Activated CD8-positive, alpha-beta memory T cell treated with anti-CD3 and anti-CD28 coated beads for 4 hours (primary cell): ENCODE measurements around the gene CANT1.
"Not testable (repeated sequence)": the region's sequence is repeated elsewhere in the genome, so short reads cannot be mapped to it uniquely, and the experiment has no call there.

ENCODE experiments used
- DNase-seq, 2 donors: peaks; one replicate each; pipeline ENCODE4 v3.0.0-alpha.2; 2020; ENCODE audit warnings: low read depth in 2 of 2

CANT1 gene

DNA sequence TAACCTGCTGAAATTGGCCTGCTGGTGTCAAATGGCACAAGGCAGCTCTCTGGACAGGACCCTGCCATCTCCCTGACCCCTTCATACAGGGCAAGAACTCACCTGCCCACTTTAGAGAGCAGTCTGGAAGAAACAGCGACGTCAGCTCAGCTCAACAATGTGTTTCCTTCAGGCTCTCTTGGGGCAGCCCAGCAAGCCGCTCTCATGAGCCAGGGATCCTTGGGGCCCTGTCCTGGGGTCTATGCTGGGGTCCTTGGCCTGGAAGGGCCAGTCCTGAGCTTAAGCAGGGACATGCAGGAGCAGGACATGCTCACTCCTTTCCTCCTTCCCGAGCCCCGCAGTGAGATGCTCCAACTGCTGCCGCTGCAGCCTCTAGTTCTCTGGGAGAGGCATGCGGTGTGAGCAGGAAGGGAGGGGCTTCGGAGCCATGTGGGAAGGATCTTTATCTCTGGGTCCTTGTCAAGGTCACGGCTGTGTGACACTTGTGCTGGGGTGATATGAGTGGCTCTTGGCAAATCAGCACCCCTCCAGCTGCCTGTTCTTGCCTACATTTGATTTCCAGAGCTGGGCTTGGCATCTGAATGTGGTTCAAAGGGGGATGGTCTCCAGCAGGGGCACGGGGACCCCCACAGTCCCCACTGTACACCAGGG, 17.8 kb upstream of the CANT1 start:
- DNase-seq, result no peak

GRCh38 chr17:79026376-79027273, 17.1 kb upstream of the CANT1 start:
- DNase-seq, result no peak

DNA sequence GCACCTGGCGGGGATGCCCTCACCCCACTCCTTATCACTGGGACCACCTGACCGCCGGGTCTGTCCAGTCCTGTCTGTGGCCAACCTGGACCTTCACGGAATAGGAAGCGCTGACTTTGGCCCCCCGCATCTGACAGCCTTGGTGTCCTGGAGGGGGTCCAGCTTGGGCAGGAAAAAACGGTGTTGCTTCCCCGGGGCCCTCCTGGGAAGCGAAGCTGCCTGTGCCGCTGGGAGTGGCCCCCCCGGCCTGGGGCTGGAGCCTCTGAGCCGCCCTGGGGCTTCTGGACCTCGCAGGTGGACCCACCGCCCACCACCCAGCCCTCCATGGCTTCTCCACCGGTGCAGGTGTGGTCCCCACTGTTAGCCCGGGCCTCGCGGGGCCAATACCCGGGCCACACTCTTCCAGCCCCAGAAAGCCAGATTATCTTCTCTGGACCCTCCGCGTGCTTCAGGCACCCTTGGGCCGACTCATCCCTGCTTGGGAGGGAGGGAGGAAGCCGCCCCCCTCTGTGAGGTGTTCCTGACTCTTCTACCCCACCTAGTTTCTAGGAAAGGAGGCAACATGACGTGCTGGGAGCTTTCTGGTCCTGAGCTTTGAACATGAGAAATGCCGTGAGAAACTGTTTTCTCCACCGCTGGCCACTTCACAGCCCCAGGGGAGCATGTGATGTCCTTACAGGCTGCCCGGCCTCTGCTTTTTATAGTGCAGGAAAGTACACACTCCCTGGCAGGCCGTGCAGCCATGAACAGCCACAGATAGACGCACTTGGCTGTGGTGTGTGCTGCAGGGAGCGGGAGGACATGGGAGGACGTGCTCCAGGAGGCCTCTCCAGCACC, 15.6 kb upstream of the CANT1 start:
- DNase-seq, result no peak

DNA sequence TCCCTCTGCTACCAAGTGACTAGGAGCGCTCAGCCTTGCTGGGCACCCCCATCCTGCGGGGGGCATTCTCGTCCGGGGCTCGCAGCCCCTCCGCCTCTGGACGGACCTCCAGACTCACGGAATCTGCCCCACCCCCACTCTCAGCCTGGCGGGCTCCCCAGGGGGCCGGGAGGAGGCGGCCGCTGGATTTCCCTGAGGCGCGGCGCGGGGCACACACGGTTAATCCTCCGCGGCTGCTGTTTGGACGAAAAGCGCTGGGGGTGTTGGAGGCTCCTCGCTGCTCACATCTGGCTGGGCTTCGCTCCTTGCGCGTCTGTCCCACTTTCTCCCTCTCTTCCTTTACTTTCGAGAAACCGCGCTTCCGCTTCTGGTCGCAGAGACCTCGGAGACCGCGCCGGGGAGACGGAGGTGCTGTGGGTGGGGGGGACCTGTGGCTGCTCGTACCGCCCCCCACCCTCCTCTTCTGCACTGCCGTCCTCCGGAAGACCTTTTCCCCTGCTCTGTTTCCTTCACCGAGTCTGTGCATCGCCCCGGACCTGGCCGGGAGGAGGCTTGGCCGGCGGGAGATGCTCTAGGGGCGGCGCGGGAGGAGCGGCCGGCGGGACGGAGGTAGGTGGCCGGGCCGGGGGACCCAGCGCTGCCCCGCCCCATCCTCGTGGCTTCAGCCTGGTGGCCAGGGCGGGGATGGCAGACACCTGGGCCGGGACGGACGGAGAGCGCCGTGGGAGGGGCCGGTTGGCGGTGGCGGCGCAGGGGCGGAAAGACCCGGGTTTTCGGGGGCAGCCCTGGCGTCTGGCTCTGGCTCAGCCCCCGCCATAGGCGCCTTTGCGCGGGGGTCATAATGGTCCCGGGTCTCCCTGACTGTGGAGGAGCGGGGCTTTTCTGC, 14.6 kb upstream of the CANT1 start, which contains the start of gene C1QTNF1:
C1QTNF1 (plus strand) TSS at position 284 of the 886 bp plus-strand sequence. CDS start 19,800 bp downstream, outside the sequence.
- no peak for DNase-seq

DNA sequence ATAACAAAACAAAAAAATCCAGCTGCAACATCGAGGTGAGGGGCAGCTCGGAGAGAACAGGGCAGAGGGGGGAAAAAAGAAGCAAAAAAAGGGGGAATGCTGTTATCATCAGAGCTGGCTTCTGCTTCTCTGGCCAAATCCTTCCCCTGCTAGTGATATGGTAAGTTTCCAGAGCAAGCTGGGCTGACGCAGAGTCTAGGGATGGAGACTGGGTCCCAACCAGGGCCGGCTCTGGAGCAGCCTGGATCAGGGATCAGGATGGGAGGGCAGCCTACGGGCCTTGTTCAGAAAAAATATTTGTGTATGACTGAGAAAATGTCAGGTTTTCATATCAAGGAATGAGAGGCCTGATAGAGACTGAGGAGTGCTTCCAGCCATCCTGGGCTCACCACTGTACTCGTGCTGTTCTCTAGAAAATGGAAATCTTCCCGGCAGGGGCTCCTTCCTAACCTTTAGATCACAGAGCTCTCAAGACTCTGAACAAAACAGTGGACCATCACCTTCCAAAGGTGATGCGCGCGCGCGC, 13.7 kb upstream of the CANT1 start:
- DNase-seq, result no peak

DNA sequence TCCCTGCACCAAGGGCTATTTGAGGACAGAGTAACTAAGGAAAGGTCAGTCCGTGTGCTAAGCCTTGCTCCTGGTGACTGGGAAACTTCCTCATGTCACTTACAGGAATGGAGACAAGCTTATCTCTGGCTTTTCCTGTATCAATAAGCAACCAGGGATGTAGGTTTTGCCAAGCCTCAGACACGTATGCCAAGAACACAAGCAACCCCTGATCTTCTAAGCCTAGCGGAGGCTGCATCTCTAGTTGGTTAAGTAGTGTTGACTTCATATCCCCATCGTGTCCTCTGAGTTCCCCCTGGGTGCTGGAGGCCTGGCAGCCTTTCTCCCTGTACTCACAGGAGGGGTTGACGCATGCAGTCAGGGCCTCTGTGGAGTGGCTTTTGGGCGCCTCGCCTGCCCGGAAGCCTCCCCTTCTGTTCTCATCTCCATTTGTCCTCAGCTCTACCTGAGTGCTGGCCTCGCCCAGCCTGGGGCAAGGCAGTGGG, 13.0 kb upstream of the CANT1 start:
- no peak for DNase-seq

- DNase-seq, result not testable (repeated sequence)
Observed at GRCh38 chr17:79021929-79022328, 12.4 kb upstream of the CANT1 start.

- DNase-seq, result no peak
Observed at GRCh38 chr17:79020631-79021301, 11.2 kb upstream of the CANT1 start.

DNA sequence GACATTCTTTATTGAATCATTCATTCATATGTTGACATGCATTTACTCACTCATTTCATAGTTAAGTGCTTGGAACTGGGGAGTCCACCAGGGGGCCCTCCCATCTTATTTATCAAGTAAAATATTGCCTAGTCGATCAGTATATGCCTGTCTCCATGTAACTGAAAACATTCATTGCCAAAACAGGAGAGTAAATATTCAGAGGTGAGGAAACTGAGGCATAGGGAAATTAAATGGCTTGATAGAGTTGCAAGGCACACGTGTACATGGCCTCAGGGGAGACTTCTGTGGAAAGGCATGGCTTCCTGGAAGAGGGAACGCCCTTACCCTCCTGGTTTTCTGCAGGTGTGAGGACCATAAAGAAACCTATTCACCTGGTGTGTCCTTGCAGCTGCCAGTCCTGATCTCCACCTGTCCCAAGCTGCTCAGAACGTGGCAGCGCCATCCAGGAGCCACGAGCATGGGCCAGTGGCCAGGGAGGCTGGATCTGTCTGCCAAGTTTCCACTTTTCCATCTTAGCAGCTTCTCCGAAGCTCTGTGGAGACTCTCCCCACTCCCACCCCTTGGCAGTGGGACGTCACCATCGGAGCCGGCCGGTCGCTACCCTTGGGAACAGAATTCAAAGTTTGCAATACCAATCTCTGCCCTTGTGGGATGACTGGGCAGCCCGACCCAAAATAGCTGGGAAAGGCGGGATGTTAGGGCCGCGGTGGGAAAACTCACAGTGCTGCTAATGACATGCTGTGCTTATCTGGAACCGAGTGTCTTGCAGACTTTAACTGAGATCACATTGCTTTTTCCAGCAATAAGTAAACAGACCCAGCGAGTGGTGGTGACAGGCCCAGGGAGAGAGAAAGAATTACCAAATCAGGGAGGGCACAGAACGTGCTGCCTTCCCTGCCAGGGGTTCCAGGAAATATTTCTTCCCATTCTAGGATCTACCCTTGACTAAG, 10.3 kb upstream of the CANT1 start:
- DNase-seq, result no peak

- DNase-seq, result no peak
Observed at GRCh38 chr17:79019261-79019631, 9.7 kb upstream of the CANT1 start.

DNA sequence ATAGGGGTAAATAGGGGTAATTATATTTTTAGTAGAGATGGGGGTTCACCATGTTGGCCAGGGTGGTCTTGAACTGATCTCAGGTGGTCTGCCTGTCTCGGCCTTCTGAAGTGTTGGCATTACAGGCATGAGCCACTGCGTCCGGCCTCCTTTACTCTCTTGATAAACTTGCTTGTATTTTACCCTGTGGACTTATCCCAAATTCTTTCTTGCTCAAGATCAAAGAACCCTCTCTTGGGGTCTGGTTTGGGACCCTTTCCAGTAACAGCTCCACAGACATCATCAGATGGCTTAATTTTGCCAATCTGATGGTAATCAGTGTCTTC, 8.8 kb upstream of the CANT1 start:
- DNase-seq, result no peak

DNA sequence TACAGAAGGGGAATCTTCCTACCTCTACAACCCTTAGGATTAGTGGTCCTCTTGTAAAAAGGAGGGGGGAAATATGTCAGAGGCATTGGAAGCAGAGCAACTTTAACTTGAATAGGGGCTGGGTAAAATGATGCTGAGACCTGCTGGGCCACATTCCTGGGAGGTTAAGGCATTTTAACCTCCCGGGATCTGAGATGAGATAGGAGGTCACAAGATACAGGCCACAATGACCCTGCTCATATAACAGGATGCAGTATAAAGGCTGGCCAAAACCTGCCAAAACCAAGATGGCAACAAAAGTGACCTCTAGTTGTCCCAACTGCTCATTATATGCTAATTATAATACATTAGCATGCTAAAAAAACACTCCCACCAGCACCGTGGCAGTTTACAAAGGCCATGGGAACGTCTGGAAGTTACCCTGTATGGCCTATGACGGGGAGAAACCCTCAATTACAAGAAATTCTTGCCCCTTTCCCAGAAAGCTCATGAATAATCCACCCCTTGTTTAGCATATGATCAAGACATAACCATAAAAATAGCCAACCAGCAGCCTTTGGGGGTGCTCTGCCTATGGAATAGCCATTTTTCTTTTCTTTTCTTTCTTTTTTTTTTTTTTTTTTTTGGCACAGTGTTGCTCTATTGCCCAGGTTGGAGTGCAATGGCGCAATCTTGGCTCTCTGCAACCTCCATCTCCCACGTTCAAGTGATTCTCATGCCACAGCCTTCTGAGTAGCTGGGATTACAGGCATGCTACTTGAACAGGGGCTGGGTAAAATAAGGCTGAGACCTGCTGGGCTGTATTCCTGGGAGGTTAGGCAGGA, 8.2 kb upstream of the CANT1 start:
- no peak for DNase-seq

DNA sequence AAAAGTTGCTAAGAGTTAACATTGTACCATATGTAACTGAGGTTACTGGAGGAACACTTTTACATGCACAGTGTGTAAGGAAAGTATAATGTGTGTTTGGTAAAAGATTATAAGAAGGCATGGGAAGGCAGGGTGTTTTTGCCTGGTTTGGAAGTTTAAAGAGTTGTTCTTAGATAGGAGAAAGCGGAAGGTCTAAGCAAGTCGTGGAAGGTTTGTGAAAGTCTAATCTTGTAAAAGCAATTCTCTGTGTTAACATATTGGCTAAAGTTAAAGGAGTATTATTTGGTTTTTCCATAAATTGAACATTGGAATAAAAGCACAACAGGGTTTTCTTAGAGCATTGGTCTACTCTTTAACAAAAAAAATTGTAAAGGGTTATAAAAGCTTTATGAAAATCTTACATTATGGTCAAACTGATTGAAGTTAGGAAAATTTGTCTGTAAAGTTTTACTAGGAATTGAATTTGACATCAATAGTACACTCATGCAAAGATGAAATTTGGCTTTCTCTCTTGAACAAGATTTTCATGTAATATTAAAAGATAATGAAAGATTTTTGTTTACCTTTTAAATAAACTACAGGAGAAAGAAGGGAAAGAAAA, 4.7 kb upstream of the CANT1 start:
- no peak for DNase-seq

GRCh38 chr17:79012563-79013134, 3.1 kb upstream of the CANT1 start:
- DNase-seq, result no peak

- no peak for DNase-seq
Observed at GRCh38 chr17:79011451-79012147, 2.0 kb upstream of the CANT1 start.

DNA sequence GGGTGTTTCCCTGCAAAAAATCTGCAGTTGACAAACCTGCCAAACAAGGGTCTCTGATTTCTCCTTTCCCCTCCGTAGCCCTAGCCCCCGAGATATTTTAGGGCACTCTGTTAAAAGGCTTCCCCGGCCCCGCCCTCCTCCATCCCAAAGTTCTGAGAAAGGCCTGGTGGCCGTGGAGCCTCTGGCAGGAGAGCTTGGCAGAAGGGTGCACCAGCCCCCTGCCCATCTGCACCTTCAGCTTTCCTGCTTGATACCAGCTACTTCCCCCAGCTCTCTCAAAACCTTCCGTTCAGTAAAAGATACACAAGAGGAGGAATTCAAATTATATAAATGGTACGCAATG, 711 bp upstream of the CANT1 start:
- no peak for DNase-seq
